RWPE1 (cell line): ENCODE measurements around the gene CACNA1I.

Source experiments
- CTCF ChIA-PET: fragments of 350-600 bp; sonication (Branson Sonifier 250); formaldehyde crosslinking; extraction: SDS; loops from one replicate; lab custom pipeline; 2021; lab: Yijun Ruan, JAX
- POLR2A ChIA-PET: fragments of 400-600 bp; formaldehyde crosslinking; extraction: SDS; loops from one replicate; lab custom pipeline; 2020; ENCODE audit warnings: antibody characterized with exemption; ENCODE audit not compliant: low non-redundant PET; lab: Yijun Ruan, JAX
- DNase-seq: peaks from one replicate; pipeline ENCODE4 v3.0.0; 2012; ENCODE audit warnings: low spot score
- H3K27ac ChIP-seq: fragments of 450-650 bp; 2 replicates; pipeline ENCODE4 v1.5.1; 2017
- CTCF ChIP-seq: fragments of 450-650 bp; conservative IDR thresholded peaks from 2 replicates; pipeline ENCODE4 v1.5.1; 2017; ENCODE audit warnings: low read depth, mild to moderate bottlenecking

CACNA1I gene

GRCh38 chr22:39593066-39593930 lies 22.7 kb downstream of the CACNA1I start:
- CTCF ChIA-PET = interaction anchor here (0.6 kb wide), 1 partner anchor 340 kb away, joined by 3 read pairs; no protein-coding TSS in a partner anchor
- POLR2A ChIA-PET = no interaction called here
- H3K27ac ChIP-seq = peak overlapping the region; percentile 53
- no peak for DNase-seq
- TF ChIP-seq CTCF = no peak

DNA sequence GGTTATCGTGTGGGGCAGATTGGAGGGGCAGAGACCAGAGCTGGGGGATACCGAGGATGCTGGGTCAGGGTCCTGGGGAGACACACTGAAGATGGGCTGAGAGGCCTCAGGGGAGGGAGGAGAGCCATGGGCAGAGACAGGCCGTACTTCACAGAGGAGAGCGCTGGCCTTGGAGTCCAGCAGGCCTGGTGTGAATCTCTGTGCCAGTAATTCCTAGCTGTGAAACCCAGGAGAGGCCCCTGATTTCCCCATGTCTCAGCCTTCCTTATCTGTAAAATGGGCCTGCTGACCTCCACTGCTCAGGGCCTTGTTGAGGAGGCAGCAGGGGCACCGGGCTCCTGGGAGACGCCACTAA lies 23.4 kb downstream of the CACNA1I start:
- H3K27ac ChIP-seq = no peak overlapping the region
- DNase-seq = no peak
- CTCF ChIA-PET = no interaction called here
- POLR2A ChIA-PET = no interaction called here
- no peak for TF ChIP-seq CTCF

DNA sequence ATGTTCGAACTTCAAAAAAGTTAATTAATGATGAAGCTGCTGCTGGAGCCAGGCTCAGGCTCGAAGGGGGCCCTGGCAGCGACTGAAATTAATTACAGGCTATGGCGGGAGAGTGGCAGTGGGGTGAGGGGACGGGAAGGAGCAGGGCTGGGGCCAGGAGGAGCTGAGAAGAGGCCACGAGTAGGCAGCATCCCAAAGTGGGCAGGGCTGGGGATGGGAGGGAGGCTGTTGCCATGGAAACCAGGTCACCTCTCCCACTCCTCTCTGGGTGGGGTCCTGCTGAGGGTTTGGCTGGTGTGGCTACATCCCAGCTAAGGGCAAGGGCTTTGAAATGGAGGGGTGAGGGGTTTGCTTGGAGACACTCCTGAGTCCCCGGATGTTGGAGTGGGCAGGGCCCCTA lies 23.9 kb downstream of the CACNA1I start:
- CTCF ChIA-PET = no interaction called here
- TF ChIP-seq CTCF = no peak
- POLR2A ChIA-PET = no interaction called here
- H3K27ac ChIP-seq = no peak overlapping the region
- no peak for DNase-seq

- DNase-seq = no peak
- CTCF ChIA-PET = no interaction called here
- no peak for TF ChIP-seq CTCF
- POLR2A ChIA-PET = no interaction called here
- no peak overlapping the region for H3K27ac ChIP-seq
Observed at GRCh38 chr22:39595622-39596172, 25.1 kb downstream of the CACNA1I start.

DNA sequence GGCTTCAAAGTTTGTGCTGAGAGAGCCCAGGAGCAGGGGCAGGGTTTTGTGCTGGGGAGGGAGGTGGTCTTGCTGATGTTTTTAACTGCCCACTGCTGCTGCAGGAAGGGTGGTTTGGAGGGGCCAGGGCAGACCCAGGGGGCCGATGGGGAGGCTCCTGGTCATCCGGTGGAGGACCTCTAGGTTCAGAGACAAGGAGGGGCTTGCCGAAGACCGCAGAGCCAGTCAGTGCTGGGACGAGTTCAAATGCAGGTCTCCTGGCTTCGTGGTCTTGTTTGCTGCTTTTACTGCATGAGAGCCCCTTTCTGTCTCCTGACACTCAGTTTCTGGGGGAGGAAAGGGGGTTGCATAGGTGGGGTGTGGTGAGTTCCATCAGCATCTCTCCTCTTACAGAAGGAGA lies 26.0 kb downstream of the CACNA1I start:
- POLR2A ChIA-PET = no interaction called here
- CTCF ChIA-PET = interaction anchor here (0.6 kb wide), 1 partner anchor 201 kb away, joined by 3 read pairs; no protein-coding TSS in a partner anchor
- H3K27ac ChIP-seq = no peak overlapping the region
- DNase-seq = no peak
- no peak for TF ChIP-seq CTCF

DNA sequence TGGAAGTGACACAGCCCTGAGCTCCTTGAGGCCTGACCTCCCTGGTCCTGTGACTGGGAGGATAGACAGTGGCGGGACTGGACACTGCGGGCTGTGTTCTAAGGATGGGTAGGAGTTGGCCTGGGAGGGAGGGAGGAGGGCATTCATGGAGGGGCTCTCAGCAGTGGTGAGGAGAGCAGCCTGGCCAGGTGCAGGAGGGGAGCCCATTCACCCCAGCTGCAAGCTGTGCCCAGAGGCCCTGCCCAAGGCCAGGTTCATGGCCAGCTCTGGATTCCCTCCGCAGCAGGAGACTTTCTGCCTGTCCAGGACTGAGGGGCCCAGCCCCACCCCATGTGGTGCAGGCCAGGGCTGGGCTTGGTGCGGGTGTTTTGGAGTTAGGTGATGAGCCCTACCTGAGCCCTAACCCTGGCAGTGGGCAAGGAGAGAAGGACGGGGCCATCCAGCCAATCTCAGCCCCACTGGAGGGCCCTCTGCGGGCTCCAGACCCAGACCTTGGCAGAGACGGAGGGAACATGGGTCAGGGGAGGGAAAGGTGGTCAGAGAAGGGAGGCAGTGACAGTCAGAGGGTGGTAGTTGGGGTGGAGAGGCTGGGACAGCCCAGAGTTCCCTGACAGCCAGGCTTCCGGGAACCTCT lies 26.8 kb downstream of the CACNA1I start:
- TF ChIP-seq CTCF = no peak
- CTCF ChIA-PET = interaction anchor here (0.6 to 0.7 kb wide), 4 partner anchors 60 to 468 kb away, joined by 3 to 4 read pairs (median 3); no protein-coding TSS in a partner anchor
- DNase-seq = no peak
- POLR2A ChIA-PET = no interaction called here
- H3K27ac ChIP-seq = no peak overlapping the region
